CD14-positive monocyte (primary cell): ENCODE measurements around the gene MS4A4A. TPM values are rescaled to one million over a fixed set of nuclear protein-coding genes. Genes with fewer than 3 reads are reported as not detected.
A peak's percentile ranks its signal among the peaks of the same experiment; 100 is the strongest.

ENCODE experiments used
- DNase-seq, 3 donors: peaks; one replicate each; pipeline ENCODE4 v3.0.0-alpha.2; 2011 to 2022
- H2AFZ ChIP-seq: 2 replicates; pipeline ENCODE4 v1.6.0; 2012; ENCODE audit warnings: mild to moderate bottlenecking, low read depth, low read length, inconsistent platforms; ENCODE audit not compliant: insufficient read depth, poor library complexity, severe bottlenecking
- H3K27ac ChIP-seq, 2 donors: 1 replicate in 1 of 2; 2 replicates in 1 of 2; pipeline ENCODE4 v1.5.1; 2012 to 2013; ENCODE audit warnings: low read length in 2 of 2, control low read depth in 1 of 2, inconsistent platforms in 1 of 2, low read depth in 1 of 2, mild to moderate bottlenecking in 1 of 2
- H3K27me3 ChIP-seq, 2 donors: one replicate each; pipeline versions ENCODE4 v1.6.0 to v1.6.1; 2011 to 2013; ENCODE audit warnings: low read length in 2 of 2; ENCODE audit not compliant: control insufficient read depth in 2 of 2, insufficient read depth in 2 of 2
- H3K36me3 ChIP-seq, 2 donors: replicated peaks in 1 of 2; 1 replicate in 1 of 2; 2 replicates in 1 of 2; pipeline versions ENCODE4 v1.5.1 to v1.6.1; 2012 to 2013; ENCODE audit warnings: low read length in 2 of 2, control low read depth in 1 of 2, inconsistent platforms in 1 of 2, mild to moderate bottlenecking in 1 of 2; ENCODE audit not compliant: insufficient read depth in 2 of 2, control insufficient read depth in 1 of 2
- H3K4me1 ChIP-seq, 2 donors: 1 replicate in 1 of 2; 2 replicates in 1 of 2; pipeline versions ENCODE4 v1.5.1 to v1.6.1; 2012 to 2013; ENCODE audit warnings: low read length in 2 of 2, control low read depth in 1 of 2, inconsistent platforms in 1 of 2, mild to moderate bottlenecking in 1 of 2, moderate library complexity in 1 of 2; ENCODE audit not compliant: insufficient read depth in 2 of 2, control insufficient read depth in 1 of 2
- H3K4me2 ChIP-seq: replicated peaks from 2 replicates; pipeline ENCODE3; 2012; ENCODE audit warnings: low read length, moderate library complexity, mild to moderate bottlenecking; ENCODE audit not compliant: poor library complexity, severe bottlenecking; ENCODE audit errors: extremely low read depth
- H3K4me3 ChIP-seq, 3 experiments: fragments of 200-600 bp in 1 of 3; sonication (generic) in 1 of 3; replicated peaks in 1 of 3; 1 replicate in 2 of 3; 2 replicates in 1 of 3; pipeline ENCODE4 v1.5.1; 2011 to 2013; ENCODE audit warnings: low read length in 3 of 3, mild to moderate bottlenecking in 3 of 3, control low read depth in 2 of 3, low read depth in 2 of 3, inconsistent platforms in 1 of 3, moderate library complexity in 1 of 3
- H3K79me2 ChIP-seq: 2 replicates; pipeline ENCODE4 v1.6.0; 2012; ENCODE audit warnings: mild to moderate bottlenecking, control low read depth, inconsistent platforms, low read length, moderate library complexity; ENCODE audit not compliant: insufficient read depth
- H3K9ac ChIP-seq: 2 replicates; pipeline ENCODE4 v1.6.0; 2017; ENCODE audit warnings: low read length, mild to moderate bottlenecking; ENCODE audit not compliant: insufficient read depth, poor library complexity, severe bottlenecking
- H3K9me3 ChIP-seq, 2 donors: replicated peaks in 1 of 2; 1 replicate in 1 of 2; 2 replicates in 1 of 2; pipeline versions ENCODE4 v1.5.1 to v1.6.1; 2012 to 2013; ENCODE audit warnings: low read length in 2 of 2, control low read depth in 1 of 2; ENCODE audit not compliant: control insufficient read depth in 1 of 2, insufficient read depth in 1 of 2
- H4K20me1 ChIP-seq: 2 replicates; pipeline ENCODE4 v1.6.0; 2012; ENCODE audit warnings: mild to moderate bottlenecking, low read length, control low read depth, moderate library complexity; ENCODE audit not compliant: insufficient read depth
- H3K27ac Mint-ChIP-seq, 7 donors: one replicate each; pipeline ENCODE4 v1.8.0; 2020; ENCODE audit warnings: mild to moderate bottlenecking in 7 of 7, mixed read lengths in 7 of 7, moderate library complexity in 6 of 7, inconsistent platforms in 2 of 7
- H3K27me3 Mint-ChIP-seq, 3 donors: one replicate each; pipeline ENCODE4 v1.8.0; 2021 to 2022; ENCODE audit warnings: low read depth in 3 of 3, mild to moderate bottlenecking in 3 of 3, mixed read lengths in 3 of 3, moderate library complexity in 3 of 3, inconsistent platforms in 1 of 3
- H3K36me3 Mint-ChIP-seq, 2 donors: one replicate each; pipeline ENCODE4 v1.8.0; 2020; ENCODE audit warnings: mixed read lengths in 2 of 2, inconsistent platforms in 1 of 2, mild to moderate bottlenecking in 1 of 2
- H3K4me1 Mint-ChIP-seq: one replicate; pipeline ENCODE4 v1.8.0; 2020; ENCODE audit warnings: mild to moderate bottlenecking, mixed read lengths
- H3K4me3 Mint-ChIP-seq, 2 donors: one replicate each; pipeline ENCODE4 v1.8.0; 2020; ENCODE audit warnings: mild to moderate bottlenecking in 2 of 2, mixed read lengths in 2 of 2, moderate library complexity in 1 of 2
- H3K9me3 Mint-ChIP-seq, 7 donors: one replicate each; pipeline ENCODE4 v1.8.0; 2020 to 2022; ENCODE audit warnings: mixed read lengths in 7 of 7, mild to moderate bottlenecking in 6 of 7, moderate library complexity in 6 of 7, inconsistent platforms in 2 of 7
- WGBS: methylation state at CpG from one replicate; pipeline ENCODE4 v1.1.5; 2013; ENCODE audit warnings: missing lambda C conversion rate; ENCODE audit not compliant: insufficient coverage; 5-methylcytosine and 5-hydroxymethylcytosine counted together
- intact Hi-C, 2 donors: fragments of 100-400 bp; cut with micrococcal nuclease; formaldehyde crosslinking; loops; one replicate each; pipeline versions ENCODE4 v1.15.0 to v1.15.1; 2023
- polyA plus RNA-seq, 3 donors: library from polyadenylated mRNA; depleted of rRNA in 1 of 3; unstranded in 2 of 3; stranded (reverse) in 1 of 3; fragments of 300-500 nt in 2 of 3; fragments of >200 nt in 1 of 3; fragmentation: Illumina TruSeq in 2 of 3; gene quantifications; 1 replicate in 2 of 3; 2 replicates in 1 of 3; pipeline ENCODE4 v1.2.3, GENCODE V29; 2012 to 2021
- TF ChIP-seq, protein P1 (sequence below): fragments of 200-600 bp; IDR thresholded peaks from one replicate; pipeline ENCODE4 v1.8.0; 2022; ENCODE audit warnings: antibody characterized with exemption, mild to moderate bottlenecking

MS4A4A gene
- polyA plus RNA-seq, 3 donors, result 19.2 to 41.8 (median 27.4) TPM

DNA sequence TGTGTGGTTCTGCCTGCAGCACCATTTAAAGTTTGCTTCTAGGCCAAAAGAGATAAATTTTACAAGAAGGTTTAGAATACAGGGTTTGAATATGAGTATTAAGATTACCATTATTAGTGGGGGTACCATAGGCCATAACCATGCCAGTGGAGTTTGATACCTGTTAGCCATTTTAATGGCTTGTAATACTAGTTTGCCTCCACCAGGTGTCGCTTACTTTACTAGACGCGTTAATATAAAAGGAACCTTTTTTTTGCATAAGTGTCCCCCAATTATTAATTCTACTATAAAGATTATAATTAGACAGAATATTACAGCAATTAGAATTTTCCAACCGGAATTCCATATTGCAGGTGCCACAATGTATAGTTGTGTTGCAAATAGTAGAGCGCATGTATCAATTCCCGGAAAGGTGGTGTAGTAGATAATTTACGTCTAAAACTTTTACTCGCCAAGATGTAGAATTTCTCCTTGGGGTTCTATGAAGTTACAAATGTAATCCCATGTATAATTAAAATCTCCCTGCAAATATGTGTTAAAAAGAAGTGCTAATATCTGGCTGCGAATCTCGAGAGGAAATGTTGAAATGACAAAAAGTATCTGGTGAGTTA is 62.7 kb downstream of the MS4A4A start:
- no peaks in the 10 kb centered on the region for H4K20me1 ChIP-seq
- WGBS, result 100% methylated on average over 2 of the region's 10 CpGs

DNA sequence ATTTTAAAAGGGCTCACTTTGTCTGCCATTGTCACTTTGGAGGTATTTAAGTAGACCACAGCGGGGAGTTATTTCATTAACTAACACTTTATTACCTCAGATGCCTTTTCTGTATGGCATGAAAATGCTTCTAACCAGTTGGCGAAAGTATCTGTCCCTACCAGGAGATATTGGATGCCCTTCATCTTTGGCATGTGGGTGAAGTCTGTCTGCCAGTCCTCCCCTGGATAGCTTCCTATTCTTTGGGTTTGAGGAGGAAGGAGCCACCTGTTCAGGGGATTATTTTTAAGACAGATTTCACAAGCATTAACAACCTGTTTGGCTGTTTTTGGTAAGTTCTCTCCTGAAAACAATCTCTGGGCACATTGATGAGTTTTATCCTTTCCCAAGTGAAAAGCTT is 63.7 kb downstream of the MS4A4A start:
- H3K9me3 ChIP-seq, result no peaks in the 10 kb centered on the region
- H3K4me3 ChIP-seq, result no peak overlapping the region
- H3K27ac Mint-ChIP-seq, result no peak overlapping the region
- H3K27me3 Mint-ChIP-seq, result no peaks in the 10 kb centered on the region
- no peaks in the 10 kb centered on the region for H3K36me3 Mint-ChIP-seq
- no peaks in the 10 kb centered on the region for H3K27me3 ChIP-seq
- H3K9me3 Mint-ChIP-seq, result no peaks in the 10 kb centered on the region
- H3K36me3 ChIP-seq, result no peaks in the 10 kb centered on the region
- no peak overlapping the region for H3K9ac ChIP-seq
- no peak for DNase-seq
- H3K4me1 Mint-ChIP-seq, result peaks cover 2% of the 10 kb centered on the region
- H3K27ac ChIP-seq, result no peak overlapping the region
- no peaks in the 10 kb centered on the region for H3K4me1 ChIP-seq
- no peaks in the 10 kb centered on the region for H3K79me2 ChIP-seq
- intact Hi-C loops, result loop anchor here (5.0 to 10.0 kb wide), 2 partner anchors 271 to 273 kb away; no protein-coding TSS in a partner anchor
- TF ChIP-seq, protein P1, sequence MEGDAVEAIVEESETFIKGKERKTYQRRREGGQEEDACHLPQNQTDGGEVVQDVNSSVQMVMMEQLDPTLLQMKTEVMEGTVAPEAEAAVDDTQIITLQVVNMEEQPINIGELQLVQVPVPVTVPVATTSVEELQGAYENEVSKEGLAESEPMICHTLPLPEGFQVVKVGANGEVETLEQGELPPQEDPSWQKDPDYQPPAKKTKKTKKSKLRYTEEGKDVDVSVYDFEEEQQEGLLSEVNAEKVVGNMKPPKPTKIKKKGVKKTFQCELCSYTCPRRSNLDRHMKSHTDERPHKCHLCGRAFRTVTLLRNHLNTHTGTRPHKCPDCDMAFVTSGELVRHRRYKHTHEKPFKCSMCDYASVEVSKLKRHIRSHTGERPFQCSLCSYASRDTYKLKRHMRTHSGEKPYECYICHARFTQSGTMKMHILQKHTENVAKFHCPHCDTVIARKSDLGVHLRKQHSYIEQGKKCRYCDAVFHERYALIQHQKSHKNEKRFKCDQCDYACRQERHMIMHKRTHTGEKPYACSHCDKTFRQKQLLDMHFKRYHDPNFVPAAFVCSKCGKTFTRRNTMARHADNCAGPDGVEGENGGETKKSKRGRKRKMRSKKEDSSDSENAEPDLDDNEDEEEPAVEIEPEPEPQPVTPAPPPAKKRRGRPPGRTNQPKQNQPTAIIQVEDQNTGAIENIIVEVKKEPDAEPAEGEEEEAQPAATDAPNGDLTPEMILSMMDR, result no peak
- no peak overlapping the region for H3K4me3 Mint-ChIP-seq
- no peak overlapping the region for H3K4me2 ChIP-seq
- no peak overlapping the region for H2AFZ ChIP-seq
- no CpG with 5 or more reads among the region's 2 CpGs for WGBS
- H4K20me1 ChIP-seq, result no peaks in the 10 kb centered on the region

More for the DNA sequence above, 62.7 kb downstream of the MS4A4A start:
- Histone ChIP-seq H3K9me3 (no peaks in the 10 kb centered on the region), H3K36me3 (no peaks in the 10 kb centered on the region), H3K4me3 (no peak overlapping the region), H3K27me3 (no peaks in the 10 kb centered on the region), H2AFZ (no peak overlapping the region), H3K4me1 (no peaks in the 10 kb centered on the region), H3K9ac (no peak overlapping the region), H3K4me2 (no peak overlapping the region), H3K79me2 (no peaks in the 10 kb centered on the region), H3K27ac (no peak overlapping the region)
- TF ChIP-seq, protein P1, result peak; percentile 91
- Mint-ChIP-seq H3K9me3 (no peaks in the 10 kb centered on the region), H3K36me3 (no peaks in the 10 kb centered on the region), H3K4me3 (no peak overlapping the region), H3K27ac (no peak overlapping the region), H3K27me3 (no peaks in the 10 kb centered on the region), H3K4me1 (peaks cover 2% of the 10 kb centered on the region)
- intact Hi-C loops, result loop anchor here (5.0 to 10.0 kb wide), 2 partner anchors 272 to 274 kb away; no protein-coding TSS in a partner anchor
- peak in 2 of 3 donors; percentile 47 to 62 for DNase-seq
